GM06990 (cell line): Measurements from ENCODE around the gene KSR2.
A peak's percentile ranks its signal among the peaks of the same experiment; 100 is the strongest.
"Not testable (repeated sequence)": the region's sequence is repeated elsewhere in the genome, so short reads cannot be mapped to it uniquely, and the experiment has no call there.

ENCODE experiments used
- DNase-seq: peaks from one replicate; pipeline ENCODE4 v3.0.0-alpha.2; 2011; ENCODE audit not compliant: insufficient read length; ENCODE audit errors: extremely low read depth
- H3K27me3 ChIP-seq: replicated peaks from 2 replicates; pipeline ENCODE4 v1.6.0; 2011; ENCODE audit warnings: low read length; ENCODE audit not compliant: control insufficient read depth, insufficient read depth
- H3K36me3 ChIP-seq: 2 replicates; pipeline ENCODE4 v1.5.1; 2011; ENCODE audit warnings: low read length; ENCODE audit not compliant: control insufficient read depth, insufficient read depth
- H3K4me3 ChIP-seq: replicated peaks from 2 replicates; pipeline ENCODE4 v1.5.1; 2011; ENCODE audit warnings: low read depth, mild to moderate bottlenecking, control low read depth, low read length
- CTCF ChIP-seq: IDR thresholded peaks from 2 replicates; pipeline ENCODE4 v1.5.1; 2011; ENCODE audit warnings: low read length, control low read depth, mild to moderate bottlenecking, inconsistent platforms; ENCODE audit not compliant: insufficient read depth, poor library complexity, severe bottlenecking

Gene KSR2

GRCh38 chr12:117860111-117860510, 108.7 kb downstream of the KSR2 start:
- no peak for DNase-seq
- no peaks in the 10 kb centered on the region for H3K36me3 ChIP-seq
- H3K4me3 ChIP-seq, result no peak overlapping the region
- no peak for TF ChIP-seq CTCF
- H3K27me3 ChIP-seq, result no peaks in the 10 kb centered on the region

GRCh38 chr12:117857632-117858612, 110.9 kb downstream of the KSR2 start:
- Histone ChIP-seq H3K4me3 (no peak overlapping the region), H3K27me3 (no peaks in the 10 kb centered on the region), H3K36me3 (no peaks in the 10 kb centered on the region)
- peak; percentile 80 for TF ChIP-seq CTCF
- DNase-seq, result no peak

- not testable (repeated sequence) for H3K27me3 ChIP-seq, H3K36me3 ChIP-seq, DNase-seq, H3K4me3 ChIP-seq
Observed at GRCh38 chr12:117857139-117857538, 111.7 kb downstream of the KSR2 start.

GRCh38 chr12:117855165-117855564, 113.6 kb downstream of the KSR2 start:
- H3K36me3 ChIP-seq, result no peaks in the 10 kb centered on the region
- no peak overlapping the region for H3K4me3 ChIP-seq
- H3K27me3 ChIP-seq, result no peaks in the 10 kb centered on the region; the same call in 1 of the 2 replicates
- DNase-seq, result no peak
- no peak for TF ChIP-seq CTCF

- peak; percentile 73 for TF ChIP-seq CTCF
- no peak overlapping the region for H3K4me3 ChIP-seq
Observed at GRCh38 chr12:117854339-117855012, 114.3 kb downstream of the KSR2 start.

GRCh38 chr12:117853600-117853999, 115.2 kb downstream of the KSR2 start:
- H3K4me3 ChIP-seq, result no peak overlapping the region
- no peak for TF ChIP-seq CTCF
- no peaks in the 10 kb centered on the region for H3K36me3 ChIP-seq
- no peaks in the 10 kb centered on the region; the same call in 1 of the 2 replicates for H3K27me3 ChIP-seq
- no peak for DNase-seq

More at GRCh38 chr12:117854339-117855012, 114.3 kb downstream of the KSR2 start:
- H3K36me3 ChIP-seq, result no peaks in the 10 kb centered on the region
- DNase-seq, result no peak
- H3K27me3 ChIP-seq, result no peaks in the 10 kb centered on the region; the same call in 1 of the 2 replicates
